HEK293 (cell line): ENCODE data around the gene ABHD8.

Source experiments
- BCL11A ChIP-seq: fragments of 450-650 bp; formaldehyde crosslinking; IDR thresholded peaks from 2 replicates; pipeline ENCODE4 v1.5.1; 2016; ENCODE audit warnings: low read depth, missing biosample characterization, missing genetic modification characterization
- GLIS2 ChIP-seq: fragments of 450-650 bp; formaldehyde crosslinking; IDR thresholded peaks from 2 replicates; pipeline ENCODE4 v1.5.1; 2016; ENCODE audit warnings: missing biosample characterization, missing genetic modification characterization
- HIC1 ChIP-seq: fragments of 450-650 bp; formaldehyde crosslinking; IDR thresholded peaks from 2 replicates; pipeline ENCODE4 v1.5.1; 2016; ENCODE audit warnings: missing biosample characterization, missing genetic modification characterization
- HOXA7 ChIP-seq: sonication (generic); formaldehyde crosslinking; IDR thresholded peaks from 2 replicates; pipeline ENCODE4 v1.8.1; 2022; ENCODE audit warnings: missing genetic modification reagents, borderline replicate concordance
- KLF7 ChIP-seq: fragments of 450-650 bp; formaldehyde crosslinking; IDR thresholded peaks from 2 replicates; pipeline ENCODE4 v1.5.1; 2016; ENCODE audit warnings: missing biosample characterization, missing genetic modification characterization, borderline replicate concordance
- KLF8 ChIP-seq: fragments of 450-650 bp; formaldehyde crosslinking; IDR thresholded peaks from 2 replicates; pipeline ENCODE4 v1.5.1; 2016; ENCODE audit warnings: missing biosample characterization, missing genetic modification characterization
- PATZ1 ChIP-seq: fragments of 450-650 bp; formaldehyde crosslinking; IDR thresholded peaks from 2 replicates; pipeline ENCODE4 v1.5.1; 2016; ENCODE audit warnings: missing biosample characterization, missing genetic modification characterization
- REST ChIP-seq: fragments of 450-650 bp; formaldehyde crosslinking; IDR thresholded peaks from 2 replicates; pipeline ENCODE4 v1.5.1; 2016; ENCODE audit warnings: missing biosample characterization, missing genetic modification characterization
- SCRT2 ChIP-seq: fragments of 450-650 bp; formaldehyde crosslinking; IDR thresholded peaks from 2 replicates; pipeline ENCODE4 v1.5.1; 2016; ENCODE audit warnings: missing biosample characterization, missing genetic modification characterization
- SP2 ChIP-seq: fragments of 450-650 bp; formaldehyde crosslinking; IDR thresholded peaks from 2 replicates; pipeline ENCODE4 v1.5.1; 2016; ENCODE audit warnings: missing biosample characterization, missing genetic modification characterization
- ZBTB20 ChIP-seq: fragments of 450-650 bp; formaldehyde crosslinking; IDR thresholded peaks from 2 replicates; pipeline ENCODE4 v1.5.1; 2016; ENCODE audit warnings: missing biosample characterization, missing genetic modification characterization
- ZBTB48 ChIP-seq: fragments of 450-650 bp; formaldehyde crosslinking; IDR thresholded peaks from 2 replicates; pipeline ENCODE4 v1.5.1; 2016; ENCODE audit warnings: missing biosample characterization, missing genetic modification characterization
- ZFHX2 ChIP-seq: fragments of 450-650 bp; formaldehyde crosslinking; conservative IDR thresholded peaks from 2 replicates; pipeline ENCODE4 v1.5.1; 2016; ENCODE audit warnings: missing biosample characterization, missing genetic modification characterization
- ZIC2 ChIP-seq: fragments of 450-650 bp; formaldehyde crosslinking; IDR thresholded peaks from 2 replicates; pipeline ENCODE4 v1.5.1; 2016; ENCODE audit warnings: missing biosample characterization, missing genetic modification characterization
- ZNF155 ChIP-seq: fragments of 450-650 bp; formaldehyde crosslinking; IDR thresholded peaks from 2 replicates; pipeline ENCODE4 v1.5.1; 2016; ENCODE audit warnings: missing biosample characterization, missing genetic modification characterization
- ZNF248 ChIP-seq: fragments of 450-650 bp; formaldehyde crosslinking; IDR thresholded peaks from 2 replicates; pipeline ENCODE4 v1.5.1; 2017; ENCODE audit warnings: missing biosample characterization, missing genetic modification characterization
- ZNF266 ChIP-seq: fragments of 450-650 bp; formaldehyde crosslinking; IDR thresholded peaks from 2 replicates; pipeline ENCODE4 v1.5.1; 2016; ENCODE audit warnings: missing biosample characterization, missing genetic modification characterization, low read depth
- ZNF335 ChIP-seq: fragments of 450-650 bp; formaldehyde crosslinking; conservative IDR thresholded peaks from 2 replicates; pipeline ENCODE4 v1.5.1; 2016; ENCODE audit warnings: missing biosample characterization, missing genetic modification characterization
- ZNF473 ChIP-seq: fragments of 450-650 bp; formaldehyde crosslinking; IDR thresholded peaks from 2 replicates; pipeline ENCODE4 v1.5.1; 2017; ENCODE audit warnings: missing biosample characterization, missing genetic modification characterization
- ZNF544 ChIP-seq: fragments of 450-650 bp; formaldehyde crosslinking; IDR thresholded peaks from 2 replicates; pipeline ENCODE4 v1.5.0; 2017; ENCODE audit warnings: missing biosample characterization, missing genetic modification characterization
- ZNF549 ChIP-seq: fragments of 450-650 bp; IDR thresholded peaks from 2 replicates; pipeline ENCODE4 v1.5.1; 2018; ENCODE audit warnings: missing biosample characterization, missing genetic modification characterization, mild to moderate bottlenecking, inconsistent platforms, moderate library complexity
- ZNF585B ChIP-seq: fragments of 450-650 bp; formaldehyde crosslinking; IDR thresholded peaks from 2 replicates; pipeline ENCODE4 v1.5.1; 2016; ENCODE audit warnings: missing biosample characterization, missing genetic modification characterization
- ZNF600 ChIP-seq: fragments of 450-650 bp; formaldehyde crosslinking; IDR thresholded peaks from 2 replicates; pipeline ENCODE4 v1.5.1; 2016; ENCODE audit warnings: missing biosample characterization, missing genetic modification characterization
- ZNF658 ChIP-seq: fragments of 450-650 bp; formaldehyde crosslinking; IDR thresholded peaks from 2 replicates; pipeline ENCODE4; 2016; ENCODE audit warnings: missing biosample characterization, missing genetic modification characterization
- ZNF664 ChIP-seq: fragments of 450-650 bp; formaldehyde crosslinking; IDR thresholded peaks from 2 replicates; pipeline ENCODE4 v1.5.1; 2016; ENCODE audit warnings: missing biosample characterization, missing genetic modification characterization
- ZNF76 ChIP-seq: fragments of 450-650 bp; formaldehyde crosslinking; IDR thresholded peaks from 2 replicates; pipeline ENCODE4; 2016; ENCODE audit warnings: low read depth, missing biosample characterization, missing genetic modification characterization, borderline replicate concordance
- ZNF785 ChIP-seq: fragments of 450-650 bp; formaldehyde crosslinking; IDR thresholded peaks from 2 replicates; pipeline ENCODE4 v1.5.1; 2016; ENCODE audit warnings: missing biosample characterization, missing genetic modification characterization
- ZNF843 ChIP-seq: fragments of 450-650 bp; formaldehyde crosslinking; IDR thresholded peaks from 2 replicates; pipeline ENCODE4 v1.5.1; 2016; ENCODE audit warnings: missing biosample characterization, missing genetic modification characterization

Gene ABHD8

GRCh38 chr19:17348700-17349099, 45.5 kb upstream of the ABHD8 start (continued):
- TF ChIP-seq ZBTB48 (tag by site-specific recombination), result peak; percentile 52; the same call in 1 of the 2 replicates
- no peak for TF ChIP-seq KLF8 (tag by site-specific recombination)
- peak; percentile 46; the same call in 1 of the 2 replicates for TF ChIP-seq PATZ1 (tag by site-specific recombination)
- TF ChIP-seq ZNF76, result peak; percentile 27; the same call in 1 of the 2 replicates
- no peak for TF ChIP-seq BCL11A
- TF ChIP-seq KLF7 (tag by site-specific recombination), result no peak
- TF ChIP-seq REST (tag by site-specific recombination), result no peak
- TF ChIP-seq ZNF843 (tag by site-specific recombination), result no peak
- no peak for TF ChIP-seq ZNF664
- TF ChIP-seq ZNF335 (tag by site-specific recombination), result peak; percentile 66
- peak; percentile 78 for TF ChIP-seq HIC1 (tag by site-specific recombination)
- no peak for TF ChIP-seq ZNF549
- no peak for TF ChIP-seq ZNF473 (tag by site-specific recombination)
- TF ChIP-seq ZFHX2 (tag by site-specific recombination), result no peak
- TF ChIP-seq ZNF658 (tag by site-specific recombination), result no peak
- no peak for TF ChIP-seq ZNF585B (tag by site-specific recombination)
- TF ChIP-seq HOXA7 (CRISPR knock-in tag), result no peak
- TF ChIP-seq ZNF266 (tag by site-specific recombination), result no peak
- no peak for TF ChIP-seq ZNF248 (tag by site-specific recombination)
- peak; percentile 62; the same call in 1 of the 2 replicates for TF ChIP-seq GLIS2 (tag by site-specific recombination)
- no peak for TF ChIP-seq SCRT2 (tag by site-specific recombination)
- no peak for TF ChIP-seq ZNF544
- no peak for TF ChIP-seq ZNF155 (tag by site-specific recombination)
- no peak for TF ChIP-seq ZBTB20 (tag by site-specific recombination)
- TF ChIP-seq SP2 (tag by site-specific recombination), result peak; percentile 36
- peak; percentile 86 for TF ChIP-seq ZNF600 (tag by site-specific recombination)
- TF ChIP-seq ZIC2 (tag by site-specific recombination), result peak; percentile 80
- TF ChIP-seq ZNF785, result no peak
